Ovary (tissue), 9 donors: ENCODE measurements around the gene CILP. TPM values are rescaled to one million over a fixed set of nuclear protein-coding genes. Genes with fewer than 3 reads are reported as not detected.

ENCODE experiments used
- DNase-seq, 5 donors: peaks; one replicate each; pipeline ENCODE4 v3.0.0-alpha.2; 2019 to 2020
- H3K27ac ChIP-seq, 2 donors: fragments of 200-600 bp; one replicate each; pipeline versions ENCODE4 v1.5.1 to v1.8.0; 2019 to 2022
- H3K27me3 ChIP-seq: fragments of 200-600 bp; one replicate; pipeline ENCODE4 v1.8.0; 2022
- H3K36me3 ChIP-seq: fragments of 200-600 bp; sonication (generic); one replicate; pipeline ENCODE4 v1.5.1; 2019
- H3K4me1 ChIP-seq: one replicate; pipeline ENCODE4 v1.8.1; 2013; ENCODE audit warnings: mild to moderate bottlenecking, moderate library complexity; ENCODE audit not compliant: insufficient read depth
- H3K4me3 ChIP-seq: fragments of 200-600 bp; sonication (generic); one replicate; pipeline ENCODE4 v1.5.1; 2017
- H3K9me3 ChIP-seq, 2 donors: fragments of 200-600 bp in 1 of 2; sonication (generic) in 1 of 2; one replicate each; pipeline versions ENCODE4 v1.5.1 to v1.8.1; 2013 to 2019; ENCODE audit warnings: mild to moderate bottlenecking in 1 of 2, moderate library complexity in 1 of 2
- CTCF ChIP-seq, 3 donors: fragments of 450-650 bp in 2 of 3; fragments of 200-600 bp in 1 of 3; IDR thresholded peaks; one replicate each; pipeline versions ENCODE4 v1.5.1 to v1.8.0; 2016 to 2022; ENCODE audit warnings: antibody characterized with exemption in 3 of 3, mild to moderate bottlenecking in 1 of 3
- EP300 ChIP-seq: sonication (generic); formaldehyde crosslinking; IDR thresholded peaks from one replicate; pipeline ENCODE4 v1.6.1; 2017; ENCODE audit warnings: antibody characterized with exemption
- POLR2A ChIP-seq: fragments of 450-650 bp; IDR thresholded peaks from one replicate; pipeline ENCODE4 v1.6.1; 2017; ENCODE audit warnings: antibody characterized with exemption, mild to moderate bottlenecking, moderate library complexity
- WGBS, 3 donors: extraction: QIAGEN DNeasy Blood & Tissue Kit in 1 of 3; methylation state at CpG; one replicate each; pipeline versions ENCODE4 v1.1.5 to v1.1.7; 2013 to 2017; 5-methylcytosine and 5-hydroxymethylcytosine counted together
- intact Hi-C, 4 donors: fragments of 100-400 bp; cut with DNase I; formaldehyde crosslinking; loops; one replicate each; pipeline versions ENCODE4 v1.11.0 to v1.15.1; 2022 to 2023
- polyA plus RNA-seq, 2 donors: library from polyadenylated mRNA; stranded (reverse); fragments of 200-250 nt in 1 of 2; fragments of 350-450 nt in 1 of 2; fragmentation: Illumina TruSeq in 1 of 2; extraction: RNeasy Lipid Tissue Mini Kit (QIAGEN cat#74804) in 1 of 2; gene quantifications; one replicate each; pipeline ENCODE4 v1.2.3, GENCODE V29; 2013 to 2014
- total RNA-seq, 7 donors: library from RNA; depleted of rRNA in 2 of 7; stranded (reverse); fragments of >200 nt in 2 of 7; fragmentation: NEBNext Ultra II Directional in 3 of 7; extraction: Animal tissue kit (Norgen Biotek cat#: 25700) in 3 of 7; gene quantifications; one replicate each; pipeline versions ENCODE4 v1.1.0 to v1.2.4, GENCODE V29; 2016 to 2023
- donor health status: DM: no; HTN: no; CAD: no; lungs with moderate emphysema.
- donor health status: DM: no; HTN: no; CAD: no.
- donor health status: Bipolar disorder and iron deficiency.
- donor health status: DM: yes; HTN: yes; CAD: no.
- donor health status: DM: no; HTN: no; CAD: no.
- donor health status: DM: yes; HTN: yes; CAD: no.

CILP gene
- total and polyA plus RNA-seq, 9 donors, result 1.2 to 34.1 (median 4.6) TPM

GRCh38 chr15:65258375-65259262 lies 47.3 kb upstream of the CILP start:
- WGBS, 3 donors, result 12 to 19% (median 17%) methylated on average over 5 of the region's 5 CpGs
- H3K4me1 ChIP-seq, result peaks cover 18% of the 10 kb centered on the region
- H3K27ac ChIP-seq, result peak overlapping the region; percentile 67 to 88
- no peaks in the 10 kb centered on the region for H3K27me3 ChIP-seq
- H3K36me3 ChIP-seq, result no peaks in the 10 kb centered on the region
- TF ChIP-seq POLR2A (no peak), EP300 (no peak), CTCF (IDR thresholded peaks at IDR 0.05) (no peak)
- intact Hi-C loops, result loop anchor here in 1 of 4 donors (5.0 kb wide), 1 partner anchor 61 kb away; no protein-coding TSS in a partner anchor
- DNase-seq, result peak; percentile 43 to 65 (median 47)
- no peaks in the 10 kb centered on the region for H3K9me3 ChIP-seq
- H3K4me3 ChIP-seq, result no peak overlapping the region

DNA sequence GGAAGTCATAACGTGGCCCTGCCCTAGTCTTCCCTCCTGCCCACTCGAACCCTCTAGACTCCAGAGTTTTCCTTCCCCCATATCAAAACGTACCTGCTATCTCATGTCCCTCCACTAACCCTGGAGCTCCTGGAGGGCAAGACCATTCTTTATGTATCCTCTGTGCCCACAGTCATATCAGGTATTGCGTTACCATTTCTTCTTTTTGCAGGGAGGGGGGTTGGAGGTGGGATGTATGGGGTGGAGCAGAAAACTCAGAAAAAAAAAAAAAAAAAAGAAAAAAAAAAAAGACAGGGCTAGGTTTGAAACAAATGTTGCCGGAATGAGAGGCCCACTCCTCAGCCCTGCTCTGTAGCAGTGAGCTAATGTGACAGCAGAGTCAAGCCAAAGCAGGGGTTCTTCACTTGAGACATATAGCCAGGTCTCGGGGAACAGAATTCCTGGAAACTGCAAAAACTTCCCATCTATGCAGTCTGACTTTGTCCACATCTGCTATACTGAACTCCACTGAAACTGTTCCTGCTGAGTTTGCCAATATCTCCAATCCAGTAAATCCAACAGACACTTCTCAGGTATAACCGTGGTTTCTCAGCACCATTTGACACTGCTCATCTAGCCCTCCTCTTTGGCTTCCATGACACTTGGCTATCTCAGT lies 44.3 kb upstream of the CILP start:
- H3K27ac ChIP-seq, result no peak overlapping the region
- WGBS, 3 donors, result 93 to 96% (median 96%) methylated on average over 7 of the region's 7 CpGs
- H3K36me3 ChIP-seq, result no peaks in the 10 kb centered on the region
- H3K27me3 ChIP-seq, result no peaks in the 10 kb centered on the region
- DNase-seq, result no peak
- intact Hi-C loops, result loop anchor here in 1 of 4 donors (5.0 kb wide), 1 partner anchor 58 kb away; no protein-coding TSS in a partner anchor
- no peaks in the 10 kb centered on the region for H3K9me3 ChIP-seq
- TF ChIP-seq EP300 (no peak), CTCF (IDR thresholded peaks at IDR 0.05) (no peak), POLR2A (no peak)
- peaks cover 18% of the 10 kb centered on the region for H3K4me1 ChIP-seq
- no peak overlapping the region for H3K4me3 ChIP-seq

- 88 to 91% (median 88%) methylated on average over 1 of the region's 1 CpG for WGBS, 3 donors
- Histone ChIP-seq H3K27ac (no peak overlapping the region), H3K4me3 (no peak overlapping the region), H3K4me1 (peaks cover 12% of the 10 kb centered on the region), H3K9me3 (no peaks in the 10 kb centered on the region), H3K36me3 (no peaks in the 10 kb centered on the region), H3K27me3 (no peaks in the 10 kb centered on the region)
- DNase-seq, result no peak
- TF ChIP-seq CTCF (IDR thresholded peaks at IDR 0.05), result no peak
- no peak for TF ChIP-seq POLR2A
- no peak for TF ChIP-seq EP300
- intact Hi-C loops, result loop anchor here in 1 of 4 donors (5.0 kb wide), 1 partner anchor 57 kb away; no protein-coding TSS in a partner anchor
These were observed 43.5 kb upstream of the CILP start for GRCh38 chr15:65254758-65255157.

- no peaks in the 10 kb centered on the region for H3K36me3 ChIP-seq
- H3K27ac ChIP-seq, result no peak overlapping the region
- intact Hi-C loops, result no loop called here
- no peak for DNase-seq
- TF ChIP-seq POLR2A (no peak), CTCF (IDR thresholded peaks at IDR 0.05) (no peak)
- H3K9me3 ChIP-seq, result no peaks in the 10 kb centered on the region
- H3K4me3 ChIP-seq, result no peak overlapping the region
- H3K27me3 ChIP-seq, result no peaks in the 10 kb centered on the region
- H3K4me1 ChIP-seq, result peaks cover 12% of the 10 kb centered on the region
- 44 to 61% (median 53%) methylated on average over 4 of the region's 4 CpGs for WGBS, 3 donors
These were observed 43.1 kb upstream of the CILP start for GRCh38 chr15:65254356-65254755.
